Measurements from ENCODE around the gene SLC24A1.

Gene SLC24A1

DNA sequence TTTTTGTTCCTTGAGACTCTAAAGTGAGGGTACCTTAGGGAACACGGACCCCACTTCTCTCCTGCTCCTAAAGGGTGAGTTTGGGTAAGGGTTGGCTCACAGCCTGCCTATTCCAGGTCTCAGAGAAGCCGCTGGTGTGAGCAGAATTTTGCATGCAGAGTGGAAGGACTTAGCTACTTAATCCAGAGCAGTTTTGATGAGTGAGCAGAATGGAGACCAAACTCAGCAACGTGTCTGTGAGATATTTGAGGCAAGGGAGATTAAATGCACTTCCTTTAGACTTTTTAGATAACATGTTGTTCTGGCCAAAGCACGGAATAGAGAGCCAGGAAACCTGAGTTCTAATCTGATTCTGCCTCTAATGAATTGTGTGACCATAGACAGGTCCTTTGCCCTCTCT lies 5.1 kb downstream of the SLC24A1 start:
- peak overlapping the region; percentile 18; the same call in 1 of the 2 replicates for H3K4me2 ChIP-seq
- H3K36me3 ChIP-seq (ENCODE audit: insufficient read depth), result no peaks in the 10 kb centered on the region
- no peaks in the 10 kb centered on the region for H4K20me1 ChIP-seq (ENCODE audit: insufficient read depth)
- H3K9ac ChIP-seq, result no peak overlapping the region
- H3K27me3 ChIP-seq (ENCODE audit: insufficient read depth, low read depth), result no peaks in the 10 kb centered on the region
- H3K27ac ChIP-seq, result no peak overlapping the region
- peaks cover 42% of the 10 kb centered on the region for H3K4me1 ChIP-seq (ENCODE audit: low read depth, poor library complexity, severe bottlenecking)
- no peak overlapping the region for H2AFZ ChIP-seq (ENCODE audit: low read depth)
- TF ChIP-seq, protein P1, sequence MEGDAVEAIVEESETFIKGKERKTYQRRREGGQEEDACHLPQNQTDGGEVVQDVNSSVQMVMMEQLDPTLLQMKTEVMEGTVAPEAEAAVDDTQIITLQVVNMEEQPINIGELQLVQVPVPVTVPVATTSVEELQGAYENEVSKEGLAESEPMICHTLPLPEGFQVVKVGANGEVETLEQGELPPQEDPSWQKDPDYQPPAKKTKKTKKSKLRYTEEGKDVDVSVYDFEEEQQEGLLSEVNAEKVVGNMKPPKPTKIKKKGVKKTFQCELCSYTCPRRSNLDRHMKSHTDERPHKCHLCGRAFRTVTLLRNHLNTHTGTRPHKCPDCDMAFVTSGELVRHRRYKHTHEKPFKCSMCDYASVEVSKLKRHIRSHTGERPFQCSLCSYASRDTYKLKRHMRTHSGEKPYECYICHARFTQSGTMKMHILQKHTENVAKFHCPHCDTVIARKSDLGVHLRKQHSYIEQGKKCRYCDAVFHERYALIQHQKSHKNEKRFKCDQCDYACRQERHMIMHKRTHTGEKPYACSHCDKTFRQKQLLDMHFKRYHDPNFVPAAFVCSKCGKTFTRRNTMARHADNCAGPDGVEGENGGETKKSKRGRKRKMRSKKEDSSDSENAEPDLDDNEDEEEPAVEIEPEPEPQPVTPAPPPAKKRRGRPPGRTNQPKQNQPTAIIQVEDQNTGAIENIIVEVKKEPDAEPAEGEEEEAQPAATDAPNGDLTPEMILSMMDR (conservative IDR thresholded peaks at IDR 0.05; ENCODE audit: low read depth, low read length), result no peak
- H3K4me3 ChIP-seq (IDR thresholded peaks at IDR 0.05; ENCODE audit: insufficient read depth, low read depth, low read length), result no peak overlapping the region
- no peaks in the 10 kb centered on the region for H3K79me2 ChIP-seq (ENCODE audit: insufficient read depth, low read depth)

GRCh38 chr15:65629548-65629947 lies 7.8 kb downstream of the SLC24A1 start:
- Histone ChIP-seq H3K79me2 (ENCODE audit: insufficient read depth, low read depth) (no peaks in the 10 kb centered on the region), H3K4me2 (no peak overlapping the region), H3K9ac (no peak overlapping the region), H2AFZ (ENCODE audit: low read depth) (no peak overlapping the region), H3K4me3 (IDR thresholded peaks at IDR 0.05; ENCODE audit: insufficient read depth, low read depth, low read length) (no peak overlapping the region), H3K4me1 (ENCODE audit: low read depth, poor library complexity, severe bottlenecking) (peaks cover 69% of the 10 kb centered on the region), H3K36me3 (ENCODE audit: insufficient read depth) (no peaks in the 10 kb centered on the region), H4K20me1 (ENCODE audit: insufficient read depth) (no peaks in the 10 kb centered on the region), H3K27me3 (ENCODE audit: insufficient read depth, low read depth) (no peaks in the 10 kb centered on the region), H3K27ac (no peak overlapping the region)
- TF ChIP-seq, protein P1 (conservative IDR thresholded peaks at IDR 0.05; ENCODE audit: low read depth, low read length), result no peak

DNA sequence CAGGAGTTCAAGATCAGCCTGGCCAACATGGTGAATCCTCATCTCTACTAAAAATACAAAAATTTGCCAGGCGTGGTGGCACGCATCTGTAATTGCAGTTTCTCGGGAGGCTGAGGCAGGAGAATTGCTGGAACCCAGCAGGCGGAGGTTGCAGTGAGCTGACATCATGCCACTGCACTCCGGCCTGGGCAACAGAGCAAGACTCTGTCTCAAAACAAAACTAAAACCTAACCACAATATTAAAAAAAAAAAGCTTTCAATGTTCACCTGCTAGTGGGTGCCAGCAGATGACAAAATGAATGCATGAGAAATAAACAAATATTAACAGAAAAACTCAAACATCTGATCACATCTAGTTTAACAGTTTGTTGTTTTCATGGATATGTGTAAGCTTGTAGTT lies 9.0 kb downstream of the SLC24A1 start:
- no peak overlapping the region for H2AFZ ChIP-seq (ENCODE audit: low read depth)
- peak overlapping the region; percentile 64 for H3K4me2 ChIP-seq
- no peaks in the 10 kb centered on the region for H3K27me3 ChIP-seq (ENCODE audit: insufficient read depth, low read depth)
- no peak overlapping the region for H3K9ac ChIP-seq
- no peaks in the 10 kb centered on the region for H4K20me1 ChIP-seq (ENCODE audit: insufficient read depth)
- no peak overlapping the region for H3K4me3 ChIP-seq (IDR thresholded peaks at IDR 0.05; ENCODE audit: insufficient read depth, low read depth, low read length)
- H3K36me3 ChIP-seq (ENCODE audit: insufficient read depth), result no peaks in the 10 kb centered on the region
- no peaks in the 10 kb centered on the region for H3K79me2 ChIP-seq (ENCODE audit: insufficient read depth, low read depth)
- peaks cover 77% of the 10 kb centered on the region for H3K4me1 ChIP-seq (ENCODE audit: low read depth, poor library complexity, severe bottlenecking)
- TF ChIP-seq, protein P1 (conservative IDR thresholded peaks at IDR 0.05; ENCODE audit: low read depth, low read length), result no peak
- peak overlapping the region; percentile 0; the same call in 1 of the 2 replicates for H3K27ac ChIP-seq

- TF ChIP-seq, protein P1 (conservative IDR thresholded peaks at IDR 0.05; ENCODE audit: low read depth, low read length), result no peak
- H3K27ac ChIP-seq, result peak overlapping the region; percentile 0; the same call in 1 of the 2 replicates
- H3K79me2 ChIP-seq (ENCODE audit: insufficient read depth, low read depth), result no peaks in the 10 kb centered on the region
- H3K4me1 ChIP-seq (ENCODE audit: low read depth, poor library complexity, severe bottlenecking), result peaks cover 76% of the 10 kb centered on the region
- H3K27me3 ChIP-seq (ENCODE audit: insufficient read depth, low read depth), result no peaks in the 10 kb centered on the region
- H3K4me2 ChIP-seq, result peak overlapping the region; percentile 64
- H2AFZ ChIP-seq (ENCODE audit: low read depth), result no peak overlapping the region
- no peak overlapping the region for H3K4me3 ChIP-seq (IDR thresholded peaks at IDR 0.05; ENCODE audit: insufficient read depth, low read depth, low read length)
- no peaks in the 10 kb centered on the region for H4K20me1 ChIP-seq (ENCODE audit: insufficient read depth)
- H3K36me3 ChIP-seq (ENCODE audit: insufficient read depth), result no peaks in the 10 kb centered on the region
- no peak overlapping the region for H3K9ac ChIP-seq
Observed at GRCh38 chr15:65631503-65631902, 9.8 kb downstream of the SLC24A1 start.

All from KMS-11 (cell line).